ENCODE measurements around the gene AQP2.

The AQP2 gene

DNA sequence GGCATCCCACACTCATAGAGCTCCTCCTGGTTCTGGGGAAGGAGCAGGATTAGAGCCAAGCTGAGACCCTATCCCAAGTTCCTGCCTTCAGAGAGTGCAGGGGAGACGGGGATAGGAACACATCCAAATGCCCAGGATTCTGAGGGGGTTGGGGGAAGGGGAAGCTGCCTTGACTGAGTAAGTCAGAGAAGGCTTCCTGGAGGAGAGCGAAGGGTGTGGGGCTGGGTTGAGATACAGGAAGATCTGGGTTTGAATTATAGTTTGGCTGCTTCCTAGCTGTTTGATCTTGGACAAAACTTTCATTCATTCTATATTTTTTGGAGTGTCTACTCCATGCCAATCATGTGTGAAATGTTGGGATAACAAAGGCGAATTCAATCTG, 8.0 kb upstream of the AQP2 start:
- no peak for DNase-seq

DNA sequence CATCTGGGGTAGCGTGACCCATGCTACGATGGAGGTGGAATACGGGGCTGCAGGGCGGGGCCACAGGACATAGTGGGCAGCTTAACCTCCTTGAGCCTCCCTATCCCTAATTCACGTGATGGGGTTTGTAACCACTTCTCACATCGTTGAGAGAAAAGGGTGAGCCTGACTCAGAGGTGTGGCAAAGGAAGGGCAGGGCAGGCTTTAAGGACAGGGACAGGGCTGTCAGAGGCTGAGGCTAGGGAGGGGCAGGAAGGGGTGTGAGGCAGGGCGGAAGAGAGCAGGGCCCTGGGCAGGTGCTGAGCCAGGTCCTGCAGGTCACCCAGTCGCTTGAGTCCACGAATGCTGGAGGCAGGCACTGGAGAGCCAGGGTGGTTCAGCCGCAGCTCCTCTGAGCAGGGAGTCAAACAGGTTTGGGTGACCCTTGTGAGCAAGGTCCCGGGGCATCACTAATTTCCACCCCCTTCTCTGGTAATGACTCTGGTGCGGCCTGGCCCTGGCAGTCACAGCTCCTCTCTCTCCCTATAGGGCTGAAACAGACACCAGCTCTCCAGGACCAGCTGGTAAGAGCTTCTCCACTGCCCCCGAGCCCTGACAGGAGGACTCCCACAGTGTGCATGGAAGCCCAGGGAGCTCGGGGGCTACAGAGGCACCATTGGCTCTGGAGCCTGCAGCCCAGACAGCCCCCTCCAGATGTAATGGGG, 7.5 kb upstream of the AQP2 start:
- no peak for DNase-seq

DNA sequence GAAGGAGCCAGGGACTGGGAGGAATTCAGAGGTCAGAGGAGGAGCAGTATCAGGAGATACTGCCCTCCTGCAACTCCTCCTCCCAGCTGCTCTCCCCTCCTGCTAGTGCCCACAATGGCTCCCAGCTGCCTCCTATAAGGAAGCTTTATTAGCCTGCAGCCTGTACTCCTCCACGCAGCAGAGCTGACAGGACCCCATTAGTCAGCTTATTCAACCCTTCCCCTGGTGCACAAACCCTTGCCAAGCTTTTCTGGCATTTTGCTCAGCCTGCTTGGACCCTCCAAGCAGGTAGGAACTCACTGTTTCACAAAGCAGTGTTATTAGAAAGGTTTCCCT, 6.9 kb upstream of the AQP2 start:
- DNase-seq: no peak

DNA sequence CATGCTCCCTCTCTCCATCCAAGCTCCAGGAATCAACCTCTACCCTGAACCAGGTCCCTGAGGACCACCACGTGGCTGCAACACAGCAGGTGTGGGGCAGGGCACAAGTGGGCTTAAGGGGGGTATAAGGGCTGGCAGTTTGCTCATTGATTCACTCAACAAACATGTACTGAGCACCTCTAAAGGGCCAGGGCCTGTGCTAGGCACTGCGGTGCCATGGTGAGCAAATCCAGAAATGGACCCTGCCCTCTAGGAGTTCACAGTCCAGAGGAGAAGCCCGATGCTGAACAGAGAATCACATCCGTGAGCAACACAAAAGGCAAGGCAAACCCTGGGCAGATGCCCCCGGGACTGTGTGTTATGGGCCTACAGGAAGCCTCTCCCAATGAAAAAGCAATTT, 6.5 kb upstream of the AQP2 start:
- DNase-seq: no peak

DNA sequence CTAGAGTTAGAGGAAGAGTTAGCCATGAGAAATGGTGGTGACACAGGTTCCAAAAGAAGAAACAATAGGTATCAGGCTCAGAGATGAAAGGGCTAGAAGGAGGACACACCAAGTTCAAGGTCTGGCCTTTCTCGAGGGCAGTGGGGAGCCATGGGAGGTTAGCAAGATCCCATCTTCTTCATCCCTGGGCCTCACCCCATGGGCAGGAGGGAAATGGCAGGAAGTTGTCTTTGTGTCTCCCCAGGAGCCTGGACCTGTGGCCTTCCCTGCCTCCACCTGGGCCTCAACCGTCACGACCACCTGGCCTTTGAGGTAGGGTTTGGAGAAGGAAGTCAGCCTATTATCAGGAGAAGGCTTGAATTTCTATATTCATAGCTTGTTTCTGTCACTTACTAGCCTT, 5.8 kb upstream of the AQP2 start:
- no peak for DNase-seq

DNA sequence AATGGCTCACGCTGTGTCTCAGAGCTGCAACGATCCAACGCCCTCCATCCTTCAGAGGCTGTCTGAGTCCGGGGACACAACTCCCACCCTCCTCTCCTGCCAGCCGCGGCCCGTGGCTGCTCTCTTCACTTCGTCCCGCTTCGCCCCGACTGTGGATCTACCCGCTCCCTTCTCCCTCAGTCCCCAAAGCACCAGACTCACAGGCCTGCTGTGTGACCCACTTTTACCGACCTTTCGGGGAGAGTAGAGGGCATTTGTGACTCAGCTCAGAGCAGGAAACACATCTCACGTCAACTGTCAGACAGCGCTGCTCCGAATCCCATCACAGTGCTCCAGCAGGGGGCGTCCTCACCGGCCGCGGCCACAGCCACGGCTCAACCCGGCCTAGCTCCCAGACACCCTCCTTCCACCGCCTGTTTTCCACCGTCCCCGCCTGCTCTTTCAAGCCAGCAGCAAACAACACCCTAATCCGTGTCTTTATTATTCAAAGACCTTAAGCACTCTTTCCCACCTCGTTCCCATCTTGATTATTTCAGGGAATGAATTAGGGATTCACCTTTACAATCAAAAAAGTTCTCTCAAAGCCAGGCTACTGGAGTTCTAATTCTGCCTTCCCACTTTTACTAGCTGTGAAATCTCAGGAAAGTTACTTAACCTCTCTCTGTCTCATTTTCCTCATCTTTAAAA, 5.0 kb upstream of the AQP2 start:
- DNase-seq: peak; percentile 56 to 85

DNA sequence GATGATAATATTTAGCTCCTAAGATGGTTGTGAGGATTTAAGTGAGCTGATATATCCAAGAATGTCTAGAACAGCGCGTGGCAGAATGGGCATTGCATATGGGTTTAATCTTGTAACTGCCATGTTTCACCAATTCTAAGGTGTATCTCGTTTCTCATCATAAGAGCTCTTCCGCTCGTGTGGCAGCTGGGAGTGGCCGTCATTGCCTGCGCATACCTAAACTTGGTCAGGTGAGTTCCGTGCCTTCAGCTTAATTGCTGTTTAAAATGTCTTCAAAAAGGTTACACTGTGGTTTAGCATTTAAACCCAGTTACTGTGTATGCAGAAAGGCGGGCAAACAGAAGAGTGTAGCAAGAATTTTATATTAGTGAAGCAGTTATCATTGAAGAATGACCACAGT, 4.5 kb upstream of the AQP2 start:
- DNase-seq: no peak

DNA sequence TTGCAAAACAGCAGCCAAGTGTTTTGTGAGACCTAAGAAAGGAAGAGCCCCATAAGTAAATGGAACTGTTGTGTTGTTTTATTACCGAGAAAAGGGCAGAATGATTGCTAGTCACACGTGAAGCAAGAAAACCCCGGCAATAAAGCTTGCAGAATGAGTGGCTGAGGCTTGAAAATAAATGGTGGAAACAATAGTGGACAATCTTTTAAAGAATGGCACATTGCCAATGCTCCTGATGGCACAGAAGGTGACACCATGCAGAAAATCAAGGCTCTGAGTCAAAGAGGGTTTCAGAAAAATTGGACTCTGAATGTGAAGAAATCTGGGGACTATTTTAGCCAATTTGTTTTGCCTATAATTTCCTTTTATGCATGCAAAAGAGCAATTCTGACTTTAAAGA, 4.0 kb upstream of the AQP2 start:
- no peak for DNase-seq

DNA sequence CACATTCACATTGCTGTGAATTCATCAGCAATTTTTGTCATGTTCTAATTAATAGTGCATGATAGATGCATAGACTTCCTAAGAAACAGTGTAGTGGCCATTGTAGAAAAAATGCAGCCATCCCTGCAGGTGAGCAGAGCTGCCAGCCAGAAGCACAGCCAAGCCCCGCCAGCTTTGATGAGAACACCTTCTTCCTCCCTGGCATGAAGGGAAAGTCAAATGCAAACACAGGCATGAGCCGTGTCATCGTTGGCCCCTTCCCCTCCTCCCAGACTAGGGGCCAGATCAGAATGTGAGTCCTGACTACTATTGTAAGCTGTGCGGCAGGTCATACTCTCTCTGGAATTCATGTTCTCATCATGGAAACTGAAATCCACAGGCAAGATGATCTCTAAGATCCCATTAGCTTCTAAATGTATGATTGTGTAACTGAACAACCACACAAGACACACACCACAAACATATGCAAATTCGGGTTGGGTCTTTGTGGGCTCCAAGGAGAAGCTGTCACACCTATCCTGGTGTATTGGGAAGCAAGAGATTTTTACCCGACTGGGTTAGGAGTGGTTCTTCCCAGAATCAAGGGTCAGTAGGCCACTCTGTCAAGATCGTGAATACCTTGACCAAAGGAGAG, 2.8 kb upstream of the AQP2 start:
- DNase-seq: no peak

DNA sequence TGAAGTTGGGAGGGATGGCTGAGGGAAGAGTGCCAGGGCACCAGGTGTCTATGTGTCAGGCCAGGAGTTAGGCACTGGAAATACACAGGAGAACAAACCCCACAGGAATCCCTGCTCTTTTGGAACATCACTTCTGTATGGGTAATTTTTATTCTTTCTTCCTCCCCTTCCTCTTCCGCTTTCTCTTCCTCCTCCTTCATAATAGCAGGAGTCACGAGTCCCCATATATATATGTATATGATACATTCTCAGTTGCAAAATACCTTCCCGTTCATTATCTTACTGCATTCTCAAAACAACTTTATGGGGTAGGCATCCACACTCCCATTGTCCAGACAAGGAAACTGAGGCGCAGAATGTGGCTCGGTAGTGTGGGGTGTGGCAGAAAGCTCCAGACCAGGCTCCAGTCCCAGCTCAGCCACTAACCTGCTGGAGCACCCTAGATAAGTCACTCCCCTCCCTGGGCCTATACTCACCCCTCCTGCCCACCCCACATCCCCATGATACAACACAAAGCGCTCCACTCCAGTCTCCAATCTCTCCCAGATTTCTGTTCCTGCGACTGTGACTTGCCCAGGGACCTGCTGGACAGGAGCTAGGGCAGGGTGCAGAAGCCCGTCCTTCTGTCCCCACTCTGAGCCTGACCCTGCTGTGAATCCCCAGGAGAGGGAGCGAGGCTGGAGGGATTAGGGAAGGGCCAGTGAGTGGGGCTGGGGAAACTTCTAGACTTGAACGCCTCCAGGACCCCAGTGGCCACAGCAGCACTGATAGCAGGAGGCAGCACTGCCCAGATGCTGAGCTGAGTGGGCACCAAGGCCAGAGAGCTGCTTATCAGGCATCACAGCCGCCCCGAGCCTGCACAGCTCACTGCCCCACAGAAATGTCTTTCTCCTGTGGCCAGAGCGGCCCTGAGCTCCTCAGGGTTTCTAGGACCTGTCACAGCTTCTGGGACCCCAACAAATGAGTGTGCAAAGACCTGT, 1.4 kb upstream of the AQP2 start:
- no peak for DNase-seq

DNA sequence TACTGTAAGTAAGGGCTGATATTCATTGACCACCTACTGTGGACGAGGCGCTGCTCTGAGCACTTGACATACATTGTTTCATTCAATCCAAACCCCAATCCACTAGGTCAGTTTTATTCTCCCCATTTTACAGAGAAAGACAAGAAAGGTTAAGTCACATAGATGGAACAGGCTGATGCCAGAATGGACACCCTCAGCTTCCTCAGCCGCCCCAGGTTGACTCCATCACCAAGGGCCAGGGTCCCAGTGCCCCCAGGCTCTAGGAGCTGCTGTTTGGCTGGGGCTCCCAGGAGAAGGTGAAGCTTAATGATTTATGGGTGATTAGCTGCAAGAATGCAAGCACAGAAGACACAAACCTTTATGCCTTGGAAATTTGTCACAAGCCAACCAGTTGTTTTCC, 671 bp upstream of the AQP2 start:
- DNase-seq: no peak

DNA sequence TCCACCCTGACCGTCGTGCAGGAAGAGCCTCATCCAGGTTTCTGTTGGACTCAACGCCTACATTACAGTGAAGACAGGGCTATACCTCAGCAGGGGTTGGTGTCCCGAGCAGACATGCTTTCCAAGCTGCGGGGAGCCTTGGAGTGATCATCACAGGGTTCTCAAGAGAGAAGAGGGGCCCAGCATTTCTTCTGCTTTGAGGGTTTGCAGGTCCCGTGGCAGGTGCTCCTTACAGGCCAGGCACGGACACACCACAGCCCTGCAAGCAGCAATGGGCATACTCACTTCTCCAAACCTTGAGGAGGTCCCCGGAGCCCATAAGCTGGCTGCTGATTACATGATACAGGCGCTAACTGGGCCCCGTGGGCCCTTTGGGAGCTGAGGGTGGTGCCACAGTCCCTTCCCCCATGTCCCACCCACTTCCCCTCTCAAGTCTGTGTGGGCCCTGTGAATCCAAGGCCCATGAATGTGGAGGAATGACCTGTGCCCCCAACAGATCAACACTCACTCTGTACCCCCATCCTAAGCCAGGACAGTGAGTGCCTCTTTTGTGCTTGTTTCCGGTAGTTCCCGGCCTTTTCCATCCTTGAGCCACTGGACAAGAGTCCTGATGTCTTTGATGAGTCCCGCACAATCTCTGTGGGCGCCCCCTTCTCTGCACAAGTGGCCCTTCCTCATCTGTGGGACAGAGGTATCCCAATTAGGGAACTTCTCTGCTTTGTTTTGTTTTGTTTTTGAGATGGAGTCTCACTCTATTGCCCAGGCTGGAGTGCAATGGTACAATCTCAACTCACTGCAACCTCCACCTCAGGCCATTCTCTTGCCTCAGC, 1.1 kb downstream of the AQP2 start:
- DNase-seq: no peak

DNA sequence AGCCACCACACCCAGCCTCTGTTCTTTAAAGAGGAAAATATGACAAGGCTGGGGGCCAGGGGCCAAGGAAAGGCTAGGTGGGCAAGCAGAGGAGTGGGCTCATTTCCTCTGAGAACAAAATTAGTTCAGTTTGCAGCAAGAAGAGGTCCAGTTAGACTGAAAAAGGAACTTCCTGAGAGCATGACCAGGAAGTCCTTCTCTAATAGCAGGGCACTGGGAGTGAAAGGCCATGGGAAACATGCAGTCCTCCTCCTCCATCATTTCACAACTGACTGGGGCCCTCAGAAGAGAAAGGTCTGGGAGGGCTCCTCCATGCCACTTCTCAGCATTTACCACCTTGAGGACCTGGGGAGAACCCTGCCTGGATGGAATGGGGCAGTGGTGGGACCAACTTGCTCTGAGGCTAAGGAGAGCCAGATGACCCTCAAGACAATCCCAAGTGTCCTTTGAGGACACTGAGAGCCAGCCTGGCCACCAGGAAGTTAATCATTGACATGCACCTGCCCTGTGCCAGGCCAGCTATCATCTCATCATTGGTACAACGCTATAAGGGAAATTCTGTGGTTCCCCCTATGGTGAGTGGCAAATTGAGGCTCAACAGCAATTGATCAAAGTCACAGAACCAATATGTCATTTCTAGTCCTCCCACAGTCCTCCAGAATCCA, 2.0 kb downstream of the AQP2 start:
- DNase-seq: no peak

DNA sequence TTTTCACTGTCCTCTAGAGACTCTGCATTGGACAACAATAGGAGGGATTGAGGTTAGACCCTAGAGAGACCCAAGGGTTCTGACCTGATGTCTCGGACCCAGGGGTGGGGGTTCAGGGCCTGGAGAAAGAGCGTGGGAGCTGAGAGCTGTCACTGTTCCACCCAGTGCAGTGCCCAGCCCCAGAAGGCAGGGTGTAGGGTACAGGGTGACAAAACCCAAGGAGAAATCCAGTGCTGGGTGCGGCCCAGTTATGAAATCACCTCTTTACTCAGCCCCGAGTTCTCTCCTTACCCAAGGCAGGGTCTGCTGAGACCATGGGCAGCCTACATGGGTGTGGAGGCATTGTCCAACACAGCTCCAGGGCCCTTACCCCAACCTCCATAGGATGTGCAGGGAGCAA, 2.6 kb downstream of the AQP2 start:
- DNase-seq: no peak

DNA sequence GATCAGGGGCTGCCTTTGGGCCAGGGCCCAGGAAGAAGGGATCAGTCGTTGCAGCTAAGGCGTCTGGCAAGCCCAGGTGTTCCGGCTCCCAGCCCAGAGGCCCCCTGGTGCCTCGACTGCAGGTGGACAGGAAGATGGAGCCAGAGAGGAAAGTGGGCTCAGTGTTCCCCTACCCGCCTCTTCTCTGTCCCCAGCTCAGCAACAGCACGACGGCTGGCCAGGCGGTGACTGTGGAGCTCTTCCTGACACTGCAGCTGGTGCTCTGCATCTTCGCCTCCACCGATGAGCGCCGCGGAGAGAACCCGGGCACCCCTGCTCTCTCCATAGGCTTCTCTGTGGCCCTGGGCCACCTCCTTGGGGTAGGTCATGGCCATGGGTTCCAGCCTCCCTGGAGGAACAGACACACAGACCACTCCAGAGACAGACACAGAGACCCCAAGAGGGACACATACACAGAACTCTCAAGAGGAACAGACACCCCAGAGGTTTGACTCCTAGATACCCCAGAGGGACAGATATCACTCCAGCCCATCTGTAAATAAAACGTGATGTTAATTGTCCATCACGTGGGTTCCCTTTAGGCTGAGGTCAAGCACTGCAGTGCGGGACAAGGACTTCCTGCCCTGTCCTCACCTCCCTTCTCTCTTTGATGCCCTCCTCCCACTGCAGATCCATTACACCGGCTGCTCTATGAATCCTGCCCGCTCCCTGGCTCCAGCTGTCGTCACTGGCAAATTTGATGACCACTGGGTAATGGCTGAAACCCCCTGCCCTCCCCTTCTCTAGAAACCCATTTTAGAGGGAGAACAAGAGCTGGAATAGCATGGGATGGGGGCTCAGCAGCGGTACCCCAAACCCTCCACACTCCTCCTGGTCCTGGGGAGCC, 3.7 kb downstream of the AQP2 start:
- no peak for DNase-seq

DNA sequence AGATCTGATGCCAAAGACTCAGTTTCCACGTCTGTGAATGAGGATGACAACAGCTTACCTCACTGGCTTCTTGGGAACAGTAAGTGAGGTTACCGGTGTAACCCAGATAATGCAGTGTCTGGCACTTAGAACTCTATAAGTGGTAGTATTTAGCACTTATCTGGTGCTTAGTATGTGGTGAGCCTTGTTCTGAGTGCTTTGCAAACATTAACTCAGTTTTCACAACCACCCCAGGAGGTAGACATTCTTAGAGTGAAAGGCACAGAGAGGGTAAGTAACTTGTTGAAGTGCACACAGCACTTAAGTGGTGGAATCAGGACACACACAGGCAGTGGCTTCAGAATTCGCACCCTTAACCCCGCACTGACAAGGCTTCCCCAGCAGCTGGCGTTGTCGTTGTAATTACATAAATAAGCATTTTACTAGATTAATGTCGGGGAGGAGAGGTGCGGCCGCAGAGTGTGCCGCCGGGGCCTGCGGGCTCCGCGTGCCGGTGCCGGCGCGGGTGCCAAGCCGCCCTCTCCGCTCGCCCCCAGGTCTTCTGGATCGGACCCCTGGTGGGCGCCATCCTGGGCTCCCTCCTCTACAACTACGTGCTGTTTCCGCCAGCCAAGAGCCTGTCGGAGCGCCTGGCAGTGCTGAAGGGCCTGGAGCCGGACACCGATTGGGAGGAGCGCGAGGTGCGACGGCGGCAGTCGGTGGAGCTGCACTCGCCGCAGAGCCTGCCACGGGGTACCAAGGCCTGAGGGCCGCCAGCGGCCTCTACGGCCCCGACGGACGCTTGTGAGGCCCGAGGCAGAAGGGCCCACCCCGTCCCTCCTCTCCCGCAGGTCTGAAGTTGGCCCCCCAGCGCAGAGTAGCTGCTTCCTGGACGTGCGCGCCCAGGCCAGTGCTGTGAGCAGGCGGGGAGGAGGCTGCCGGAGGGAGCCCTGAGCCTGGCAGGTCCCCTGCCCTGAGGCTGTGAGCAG, 4.6 kb downstream of the AQP2 start:
- no peak for DNase-seq

DNA sequence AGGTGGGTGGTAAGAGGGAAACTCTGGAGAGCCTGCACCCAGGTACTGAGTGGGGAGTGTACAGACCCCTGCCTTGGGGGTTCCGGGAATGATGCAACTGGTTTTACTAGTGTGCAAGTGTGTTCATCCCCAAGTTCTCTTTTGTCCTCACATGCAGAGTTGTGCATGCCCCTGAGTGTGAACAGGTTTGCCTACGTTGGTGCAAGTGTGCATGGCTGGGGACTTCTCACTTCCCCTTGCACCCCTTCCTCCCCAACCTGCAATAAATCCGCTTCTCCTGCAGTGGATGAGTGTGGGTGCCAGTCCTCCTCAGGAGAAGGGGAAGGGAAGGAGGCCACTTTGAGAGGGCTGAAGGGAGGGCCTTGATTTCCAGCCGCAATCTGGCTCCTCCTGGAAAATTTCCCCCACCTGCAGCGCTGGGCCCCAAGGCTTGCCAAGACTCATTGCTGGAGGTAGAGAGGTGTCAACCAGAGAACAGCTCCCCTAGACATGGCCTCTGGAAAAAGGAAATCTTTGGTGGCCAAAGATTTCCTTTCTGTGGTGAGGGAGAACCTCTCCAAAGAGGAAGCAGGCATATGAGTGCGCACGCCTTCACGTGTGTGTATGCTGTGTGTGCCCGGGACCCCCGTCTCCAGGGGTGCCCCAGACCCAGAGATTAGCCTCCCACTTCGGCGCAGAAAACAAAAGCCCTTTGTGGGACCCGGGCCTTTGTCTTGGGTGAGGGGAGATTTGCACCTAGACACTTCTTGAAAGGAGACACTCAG, 5.5 kb downstream of the AQP2 start:
- DNase-seq: no peak

DNA sequence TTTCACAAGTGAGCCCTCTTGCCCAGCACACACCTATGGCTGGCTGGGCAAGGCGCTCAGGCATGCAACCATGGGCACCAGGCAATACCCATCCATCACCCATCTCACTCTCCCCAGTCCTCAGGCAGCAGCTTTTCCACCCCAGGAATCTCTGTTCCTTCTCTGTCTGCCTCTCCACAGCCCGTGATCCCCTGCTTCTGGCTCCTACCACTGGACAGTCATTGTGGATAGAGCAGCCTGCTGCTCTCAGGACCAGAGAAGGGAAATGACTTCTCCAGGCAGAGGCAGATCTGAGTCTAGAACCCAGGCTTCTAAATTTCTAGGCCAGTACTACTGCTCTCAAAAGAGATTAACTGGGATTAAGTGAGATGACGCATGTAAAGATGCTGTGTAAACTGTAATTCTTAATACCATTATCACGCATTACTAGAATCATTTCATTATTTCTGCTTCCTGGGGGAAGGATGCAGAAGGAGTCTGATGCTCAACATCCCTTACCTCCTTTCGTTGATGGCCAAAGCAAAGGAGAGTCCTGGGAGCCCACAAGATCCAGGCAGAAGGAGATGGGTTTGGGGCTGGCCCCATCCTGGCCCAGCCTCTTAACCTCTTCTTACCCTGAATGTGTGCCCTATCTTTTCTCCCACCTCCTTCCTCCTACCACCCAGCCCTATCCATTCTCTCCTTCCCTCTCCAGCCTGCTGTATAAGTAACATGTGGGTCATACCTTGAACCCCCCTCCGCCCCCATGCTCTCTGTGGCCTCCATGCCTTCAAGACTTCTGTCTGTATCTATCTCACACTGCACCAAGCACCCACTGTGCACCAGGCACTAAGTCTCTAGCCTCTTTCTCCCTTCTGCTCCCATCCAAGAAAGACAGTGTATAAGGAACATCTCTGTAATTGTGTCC, 6.4 kb downstream of the AQP2 start:
- no peak for DNase-seq

All from bone marrow (tissue), 2 donors.